Gastroesophageal sphincter (tissue), 3 donors: ENCODE results near the gene SEMA3D.

ENCODE experiments used
- CTCF ChIP-seq, 4 experiments: fragments of 200-600 bp in 2 of 4; fragments of 450-650 bp in 2 of 4; sonication (generic) in 1 of 4; IDR thresholded peaks; one replicate each; pipeline ENCODE4 v1.5.1; 2017 to 2019; ENCODE audit warnings: antibody characterized with exemption in 4 of 4, mild to moderate bottlenecking in 2 of 4, moderate library complexity in 2 of 4
- EP300 ChIP-seq: sonication (generic); formaldehyde crosslinking; IDR thresholded peaks from one replicate; pipeline ENCODE4 v1.6.1; 2017; ENCODE audit warnings: antibody characterized with exemption, mild to moderate bottlenecking
- POLR2A ChIP-seq, 2 donors: fragments of 450-650 bp; IDR thresholded peaks; one replicate each; pipeline ENCODE4 v1.6.1; 2017; ENCODE audit warnings: antibody characterized with exemption in 2 of 2, mild to moderate bottlenecking in 2 of 2, moderate library complexity in 1 of 2
- POLR2AphosphoS5 ChIP-seq: sonication (generic); formaldehyde crosslinking; IDR thresholded peaks from one replicate; pipeline ENCODE4 v1.6.1; 2017; ENCODE audit warnings: antibody characterized with exemption

GRCh38 chr7:85039196-85039923, 147.5 kb downstream of the SEMA3D start:
- TF ChIP-seq EP300 (no peak), CTCF (IDR thresholded peaks at IDR 0.05) (no peak), POLR2A (IDR thresholded peaks at IDR 0.05) (no peak), POLR2AphosphoS5 (no peak)
